ENCODE results near the gene CEP128. TPM values are rescaled to one million over a fixed set of nuclear protein-coding genes. Genes with fewer than 3 reads are reported as not detected.
"Not testable (repeated sequence)": the region's sequence is repeated elsewhere in the genome, so short reads cannot be mapped to it uniquely, and the experiment has no call there.

Gene CEP128
- total and polyA plus RNA-seq, 3 experiments from 2014 or later, result 5.4 to 17.1 (median 15.4) TPM

- CTCF ChIA-PET, result interaction anchor here (6.5 to 10.0 kb wide), 2 partner anchors 11 to 30 kb away, joined by 32 to 152 read pairs; no protein-coding TSS in a partner anchor
- peaks cover 41 to 58% (median 55%) of the 10 kb centered on the region in 3 donors for H3K4me1 Mint-ChIP-seq
- Histone ChIP-seq H3K27me3 (ENCODE audit: insufficient read depth, low read length, poor library complexity, severe bottlenecking) (no peaks in the 10 kb centered on the region), H3K36me3 (ENCODE audit: insufficient read depth, low read length) (no peaks in the 10 kb centered on the region), H3K9me3 (ENCODE audit: low read length) (no peaks in the 10 kb centered on the region), H3K4me3 (ENCODE audit: low read length) (no peak overlapping the region), H3K4me1 (ENCODE audit: insufficient read depth, low read length) (peaks cover 19% of the 10 kb centered on the region), H3K27ac (ENCODE audit: low read depth, low read length) (no peak overlapping the region)
- DNase-seq, result no peak
- peaks cover 0 to 3% (median 0%) of the 10 kb centered on the region in 3 donors for H3K36me3 Mint-ChIP-seq
- H3K9me3 Mint-ChIP-seq, result no peaks in the 10 kb centered on the region
- H3K27me3 Mint-ChIP-seq, result peaks cover 0 to 2% of the 10 kb centered on the region in 2 donors
- peak overlapping the region in 6 of 7 donors; percentile 17 to 86 (median 69) for H3K4me3 Mint-ChIP-seq
- H3K27ac Mint-ChIP-seq, result peak overlapping the region; percentile 60 to 95 (median 81)
- POLR2A ChIA-PET, result interaction anchor here (1.0 kb wide), 1 partner anchor 263 kb away, joined by 4 read pairs; the partner anchor contains the start of gene GTF2A1
Measured at GRCh38 chr14:80958226-80958625, 16.7 kb upstream of the CEP128 start.

- Mint-ChIP-seq H3K4me1 (peaks cover 41 to 58% (median 55%) of the 10 kb centered on the region in 3 donors), H3K4me3 (peak overlapping the region in 1 of 7 donors; percentile 3), H3K27ac (peak overlapping the region in 5 of 8 donors; percentile 12 to 95 (median 68)), H3K27me3 (peaks cover 0 to 2% of the 10 kb centered on the region in 2 donors), H3K36me3 (peaks cover 0 to 3% (median 0%) of the 10 kb centered on the region in 3 donors), H3K9me3 (no peaks in the 10 kb centered on the region)
- Histone ChIP-seq H3K27ac (ENCODE audit: low read depth, low read length) (no peak overlapping the region), H3K4me1 (ENCODE audit: insufficient read depth, low read length) (peaks cover 19% of the 10 kb centered on the region), H3K9me3 (ENCODE audit: low read length) (no peaks in the 10 kb centered on the region), H3K4me3 (ENCODE audit: low read length) (no peak overlapping the region), H3K36me3 (ENCODE audit: insufficient read depth, low read length) (no peaks in the 10 kb centered on the region), H3K27me3 (ENCODE audit: insufficient read depth, low read length, poor library complexity, severe bottlenecking) (no peaks in the 10 kb centered on the region)
- CTCF ChIA-PET, result interaction anchor here (6.5 to 10.0 kb wide), 2 partner anchors 12 to 30 kb away, joined by 32 to 152 read pairs; no protein-coding TSS in a partner anchor
- POLR2A ChIA-PET, result interaction anchor here (1.0 kb wide), 1 partner anchor 263 kb away, joined by 4 read pairs; the partner anchor contains the start of gene GTF2A1
- no peak for DNase-seq
Measured at GRCh38 chr14:80957613-80958012, 16.1 kb upstream of the CEP128 start.

GRCh38 chr14:80956922-80957321 lies 15.4 kb upstream of the CEP128 start:
- Mint-ChIP-seq H3K36me3 (peaks cover 0 to 3% (median 0%) of the 10 kb centered on the region in 3 donors), H3K27ac (peak overlapping the region in 4 of 8 donors; percentile 2 to 72 (median 36)), H3K4me1 (peaks cover 41 to 58% (median 55%) of the 10 kb centered on the region in 3 donors), H3K27me3 (peaks cover 0 to 2% of the 10 kb centered on the region in 2 donors), H3K9me3 (no peaks in the 10 kb centered on the region), H3K4me3 (peak overlapping the region in 3 of 7 donors; percentile 1 to 55 (median 17))
- no peak overlapping the region for H3K27ac ChIP-seq (ENCODE audit: low read depth, low read length)
- no peaks in the 10 kb centered on the region for H3K9me3 ChIP-seq (ENCODE audit: low read length)
- H3K27me3 ChIP-seq (ENCODE audit: insufficient read depth, low read length, poor library complexity, severe bottlenecking), result no peaks in the 10 kb centered on the region
- DNase-seq, result no peak
- peaks cover 19% of the 10 kb centered on the region for H3K4me1 ChIP-seq (ENCODE audit: insufficient read depth, low read length)
- no peak overlapping the region for H3K4me3 ChIP-seq (ENCODE audit: low read length)
- ChIA-PET POLR2A (interaction anchor here (1.0 kb wide), 1 partner anchor 264 kb away, joined by 4 read pairs; the partner anchor contains the start of gene GTF2A1), CTCF (interaction anchor here (1.1 to 10.0 kb wide), 5 partner anchors 13 to 39 kb away, joined by 4 to 152 read pairs (median 7); no protein-coding TSS in a partner anchor)
- no peaks in the 10 kb centered on the region for H3K36me3 ChIP-seq (ENCODE audit: insufficient read depth, low read length)

GRCh38 chr14:80956102-80956501 lies 14.6 kb upstream of the CEP128 start:
- no peak for DNase-seq
- Histone ChIP-seq H3K9me3 (ENCODE audit: low read length) (no peaks in the 10 kb centered on the region), H3K4me3 (ENCODE audit: low read length) (no peak overlapping the region), H3K27ac (ENCODE audit: low read depth, low read length) (no peak overlapping the region), H3K36me3 (ENCODE audit: insufficient read depth, low read length) (no peaks in the 10 kb centered on the region), H3K4me1 (ENCODE audit: insufficient read depth, low read length) (peaks cover 19% of the 10 kb centered on the region), H3K27me3 (ENCODE audit: insufficient read depth, low read length, poor library complexity, severe bottlenecking) (no peaks in the 10 kb centered on the region)
- H3K4me3 Mint-ChIP-seq, result peak overlapping the region in 5 of 7 donors; percentile 41 to 89 (median 55)
- no peaks in the 10 kb centered on the region for H3K9me3 Mint-ChIP-seq
- peak overlapping the region in 2 of 8 donors; percentile 7 to 35 for H3K27ac Mint-ChIP-seq
- CTCF ChIA-PET, result interaction anchor here (1.0 to 10.0 kb wide), 9 partner anchors 13 to 214 kb away, joined by 4 to 152 read pairs (median 6); no protein-coding TSS in a partner anchor
- peaks cover 41 to 58% (median 55%) of the 10 kb centered on the region in 3 donors for H3K4me1 Mint-ChIP-seq
- peaks cover 0 to 3% (median 0%) of the 10 kb centered on the region in 3 donors for H3K36me3 Mint-ChIP-seq
- POLR2A ChIA-PET, result interaction anchor here (0.7 kb wide), 1 partner anchor 265 kb away, joined by 10 read pairs; the partner anchor contains the start of gene GTF2A1
- H3K27me3 Mint-ChIP-seq, result peaks cover 0 to 2% of the 10 kb centered on the region in 2 donors

- Histone ChIP-seq H3K4me3 (ENCODE audit: low read length) (peak within 1 kb of the TSS; percentile 80), H3K9me3 (ENCODE audit: low read length) (no peaks in the 10 kb centered on the region), H3K27me3 (ENCODE audit: insufficient read depth, low read length, poor library complexity, severe bottlenecking) (no peaks in the 10 kb centered on the region), H3K27ac (ENCODE audit: low read depth, low read length) (no peak within 1 kb of the TSS), H3K36me3 (ENCODE audit: insufficient read depth, low read length) (no peaks in the 10 kb centered on the region), H3K4me1 (ENCODE audit: insufficient read depth, low read length) (peaks cover 19% of the 10 kb centered on the region)
- CTCF ChIA-PET, result interaction anchor here (0.6 to 10.0 kb wide), 9 partner anchors 13 to 215 kb away, joined by 3 to 152 read pairs (median 6); no protein-coding TSS in a partner anchor
- Mint-ChIP-seq H3K4me3 (peak within 1 kb of the TSS; percentile 84 to 93 (median 87)), H3K4me1 (peaks cover 41 to 58% (median 55%) of the 10 kb centered on the region in 3 donors), H3K27me3 (peaks cover 0 to 2% of the 10 kb centered on the region in 2 donors), H3K27ac (peak within 1 kb of the TSS in 5 of 8 donors; percentile 35 to 85 (median 76)), H3K36me3 (peaks cover 0 to 3% (median 0%) of the 10 kb centered on the region in 3 donors), H3K9me3 (no peaks in the 10 kb centered on the region)
- POLR2A ChIA-PET, result interaction anchor here (0.7 kb wide), 1 partner anchor 265 kb away, joined by 10 read pairs; the partner anchor contains the start of gene GTF2A1
- DNase-seq, result peak in 1 of 5 donors; percentile 49
Measured at GRCh38 chr14:80955416-80955941, 13.9 kb upstream of the CEP128 start, which contains the start of gene TSHR. TSHR (plus strand) TSS chr14:80955621; CDS start chr14:80955681, 60 bp downstream.

- H3K9me3 Mint-ChIP-seq, result no peaks in the 10 kb centered on the region
- POLR2A ChIA-PET, result no interaction called here
- H3K27ac ChIP-seq (ENCODE audit: low read depth, low read length), result no peak overlapping the region
- H3K36me3 ChIP-seq (ENCODE audit: insufficient read depth, low read length), result no peaks in the 10 kb centered on the region
- peaks cover 0 to 3% (median 0%) of the 10 kb centered on the region in 3 donors for H3K36me3 Mint-ChIP-seq
- peaks cover 0 to 2% of the 10 kb centered on the region in 2 donors for H3K27me3 Mint-ChIP-seq
- peak overlapping the region; percentile 80 for H3K4me3 ChIP-seq (ENCODE audit: low read length)
- CTCF ChIA-PET, result interaction anchor here (0.6 to 10.0 kb wide), 6 partner anchors 12 to 33 kb away, joined by 3 to 152 read pairs (median 6); no protein-coding TSS in a partner anchor
- H3K4me3 Mint-ChIP-seq, result peak overlapping the region; percentile 84 to 93 (median 87)
- no peaks in the 10 kb centered on the region for H3K27me3 ChIP-seq (ENCODE audit: insufficient read depth, low read length, poor library complexity, severe bottlenecking)
- H3K4me1 Mint-ChIP-seq, result peaks cover 35 to 51% (median 48%) of the 10 kb centered on the region in 3 donors
- DNase-seq, result peak; percentile 58 to 79 (median 64)
- H3K4me1 ChIP-seq (ENCODE audit: insufficient read depth, low read length), result peaks cover 14% of the 10 kb centered on the region
- H3K27ac Mint-ChIP-seq, result peak overlapping the region in 5 of 8 donors; percentile 23 to 85 (median 75)
- H3K9me3 ChIP-seq (ENCODE audit: low read length), result no peaks in the 10 kb centered on the region
Measured at GRCh38 chr14:80954687-80955299, 13.3 kb upstream of the CEP128 start.

GRCh38 chr14:80953211-80953610 lies 11.7 kb upstream of the CEP128 start:
- H3K4me3 Mint-ChIP-seq; H3K27ac ChIP-seq (ENCODE audit: low read depth, low read length); H3K27me3 ChIP-seq (ENCODE audit: insufficient read depth, low read length, poor library complexity, severe bottlenecking); H3K4me3 ChIP-seq (ENCODE audit: low read length); POLR2A ChIA-PET; H3K9me3 ChIP-seq (ENCODE audit: low read length); DNase-seq; H3K36me3 ChIP-seq (ENCODE audit: insufficient read depth, low read length); H3K27me3 Mint-ChIP-seq; H3K4me1 ChIP-seq (ENCODE audit: insufficient read depth, low read length); H3K9me3 Mint-ChIP-seq; H3K27ac Mint-ChIP-seq; H3K36me3 Mint-ChIP-seq: not testable (repeated sequence)
- CTCF ChIA-PET, result interaction anchor here (10.0 kb wide), 1 partner anchor 35 kb away, joined by 152 read pairs; no protein-coding TSS in a partner anchor
- peaks cover 19 to 35% (median 32%) of the 10 kb centered on the region in 3 donors for H3K4me1 Mint-ChIP-seq

Measured in CD8-positive, alpha-beta memory T cell (primary cell).